Activated CD8-positive, alpha-beta T cell treated with anti-CD3 and anti-CD28 coated beads for 36 hours (primary cell): Measurements from ENCODE around the gene GLCE. TPM values are rescaled to one million over a fixed set of nuclear protein-coding genes. Genes with fewer than 3 reads are reported as not detected.

ENCODE experiments used
- ATAC-seq: fragments of 200-7000 bp; cut with Tn5 transposase; one replicate; pipeline ENCODE4 v1.10.0; 2021; ENCODE audit warnings: mild to moderate bottlenecking, moderate library complexity
- CTCF ChIA-PET: fragments of 350-600 bp; sonication (Branson Sonifier 250); formaldehyde crosslinking; loops from one replicate; lab custom pipeline; 2021; ENCODE audit warnings: antibody characterized with exemption; lab: Charles Lee
- POLR2A ChIA-PET: fragments of 350-600 bp; sonication (Branson Sonifier 250); formaldehyde crosslinking; loops from one replicate; lab custom pipeline; 2021; ENCODE audit warnings: antibody characterized with exemption; lab: Charles Lee
- DNase-seq: peaks from one replicate; pipeline ENCODE4 v3.0.0-alpha.2; 2020
- H3K27ac Mint-ChIP-seq: one replicate; pipeline ENCODE4 v1.8.0; 2021; ENCODE audit warnings: mild to moderate bottlenecking, mixed read lengths
- H3K27me3 Mint-ChIP-seq: one replicate; pipeline ENCODE4 v1.8.0; 2021; ENCODE audit warnings: mixed read lengths
- H3K36me3 Mint-ChIP-seq: one replicate; pipeline ENCODE4 v1.8.0; 2021; ENCODE audit warnings: low read depth, mixed read lengths
- H3K4me1 Mint-ChIP-seq: one replicate; pipeline ENCODE4 v1.8.0; 2021; ENCODE audit warnings: low read depth, mixed read lengths
- H3K4me3 Mint-ChIP-seq: one replicate; pipeline ENCODE4 v1.8.0; 2021; ENCODE audit warnings: mild to moderate bottlenecking, moderate library complexity, mixed read lengths
- H3K9me3 Mint-ChIP-seq: one replicate; pipeline ENCODE4 v1.8.0; 2021; ENCODE audit warnings: mixed read lengths
- intact Hi-C: fragments of 100-400 bp; cut with micrococcal nuclease; formaldehyde crosslinking; loops from one replicate; pipeline ENCODE4 v1.10.0; 2022
- total RNA-seq, 2 experiments: library from RNA; stranded (reverse); gene quantifications; one replicate each; pipeline ENCODE4 v1.2.3, GENCODE V29; 2021
- TF ChIP-seq, protein P1 (sequence below): fragments of 200-600 bp; IDR thresholded peaks from one replicate; pipeline ENCODE4 v1.8.0; 2022; ENCODE audit warnings: antibody characterized with exemption, mild to moderate bottlenecking

GLCE gene
- total RNA-seq, 2 experiments from 2014 or later: 2.8 to 4.3 TPM

DNA sequence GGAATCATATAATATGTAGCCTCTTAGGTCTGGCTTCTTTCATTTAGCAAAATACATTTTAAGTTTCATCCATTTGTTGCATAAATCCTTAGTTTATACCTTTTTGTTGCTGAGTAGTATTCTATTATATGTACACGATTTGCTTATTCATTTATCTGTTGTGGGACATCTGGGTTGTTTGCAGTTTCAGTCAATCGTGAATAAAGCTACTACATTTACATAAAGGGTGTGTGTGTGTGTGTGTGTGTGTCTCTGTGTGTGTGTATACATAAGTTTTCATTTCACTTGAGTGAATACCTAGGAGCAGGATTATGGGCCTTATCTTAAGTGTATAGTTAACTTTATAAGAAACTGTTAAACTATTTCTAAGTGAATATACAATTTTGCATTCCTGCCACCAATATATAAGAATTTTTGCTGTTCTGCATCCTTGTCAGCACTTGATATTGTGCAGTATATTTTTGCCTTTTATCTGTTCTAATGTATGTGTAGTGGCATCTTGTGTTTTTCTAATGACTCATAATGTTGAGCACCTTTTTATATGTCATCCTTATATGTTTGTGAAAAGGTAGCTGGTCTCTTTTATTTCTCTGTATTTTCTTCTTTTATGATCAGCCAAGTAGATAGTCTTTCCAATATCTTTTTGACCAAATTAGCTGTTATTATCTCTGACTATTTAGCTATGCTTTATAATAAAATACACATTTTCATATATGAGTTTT, 55.0 kb downstream of the GLCE start:
- POLR2A ChIA-PET: no interaction called here
- no peak overlapping the region for H3K27ac Mint-ChIP-seq
- no peaks in the 10 kb centered on the region for H3K9me3 Mint-ChIP-seq
- ATAC-seq: no peak
- intact Hi-C loops: no loop called here
- no peaks in the 10 kb centered on the region for H3K4me1 Mint-ChIP-seq
- TF ChIP-seq, protein P1, sequence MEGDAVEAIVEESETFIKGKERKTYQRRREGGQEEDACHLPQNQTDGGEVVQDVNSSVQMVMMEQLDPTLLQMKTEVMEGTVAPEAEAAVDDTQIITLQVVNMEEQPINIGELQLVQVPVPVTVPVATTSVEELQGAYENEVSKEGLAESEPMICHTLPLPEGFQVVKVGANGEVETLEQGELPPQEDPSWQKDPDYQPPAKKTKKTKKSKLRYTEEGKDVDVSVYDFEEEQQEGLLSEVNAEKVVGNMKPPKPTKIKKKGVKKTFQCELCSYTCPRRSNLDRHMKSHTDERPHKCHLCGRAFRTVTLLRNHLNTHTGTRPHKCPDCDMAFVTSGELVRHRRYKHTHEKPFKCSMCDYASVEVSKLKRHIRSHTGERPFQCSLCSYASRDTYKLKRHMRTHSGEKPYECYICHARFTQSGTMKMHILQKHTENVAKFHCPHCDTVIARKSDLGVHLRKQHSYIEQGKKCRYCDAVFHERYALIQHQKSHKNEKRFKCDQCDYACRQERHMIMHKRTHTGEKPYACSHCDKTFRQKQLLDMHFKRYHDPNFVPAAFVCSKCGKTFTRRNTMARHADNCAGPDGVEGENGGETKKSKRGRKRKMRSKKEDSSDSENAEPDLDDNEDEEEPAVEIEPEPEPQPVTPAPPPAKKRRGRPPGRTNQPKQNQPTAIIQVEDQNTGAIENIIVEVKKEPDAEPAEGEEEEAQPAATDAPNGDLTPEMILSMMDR: no peak
- CTCF ChIA-PET: no interaction called here
- peaks cover 3% of the 10 kb centered on the region for H3K36me3 Mint-ChIP-seq
- DNase-seq: no peak
- no peaks in the 10 kb centered on the region for H3K27me3 Mint-ChIP-seq
- H3K4me3 Mint-ChIP-seq: no peak overlapping the region

DNA sequence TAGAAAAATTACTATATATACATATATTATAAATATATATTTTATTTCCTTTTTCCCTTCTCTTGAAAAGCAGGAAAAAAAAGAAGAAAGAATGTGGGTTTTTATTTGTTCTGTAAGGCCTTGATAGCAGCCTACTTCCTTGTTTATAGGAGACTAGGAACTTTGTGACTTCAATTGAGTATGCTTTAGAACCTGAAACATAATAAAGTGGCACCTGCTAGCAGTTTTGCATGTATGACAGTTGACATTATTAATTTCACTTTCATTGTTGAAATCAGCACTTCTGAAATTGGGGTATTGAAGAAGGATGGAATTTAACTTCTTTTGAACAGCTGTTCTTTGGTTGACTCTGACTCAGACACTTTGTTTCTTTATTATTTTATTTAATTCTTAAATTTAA, 56.9 kb downstream of the GLCE start:
- H3K4me3 Mint-ChIP-seq: no peak overlapping the region
- ATAC-seq: no peak
- H3K27me3 Mint-ChIP-seq: no peaks in the 10 kb centered on the region
- TF ChIP-seq, protein P1: no peak
- H3K4me1 Mint-ChIP-seq: no peaks in the 10 kb centered on the region
- intact Hi-C loops: no loop called here
- no peak overlapping the region for H3K27ac Mint-ChIP-seq
- peaks cover 3% of the 10 kb centered on the region for H3K36me3 Mint-ChIP-seq
- POLR2A ChIA-PET: no interaction called here
- no peaks in the 10 kb centered on the region for H3K9me3 Mint-ChIP-seq
- DNase-seq: no peak
- CTCF ChIA-PET: no interaction called here

DNA sequence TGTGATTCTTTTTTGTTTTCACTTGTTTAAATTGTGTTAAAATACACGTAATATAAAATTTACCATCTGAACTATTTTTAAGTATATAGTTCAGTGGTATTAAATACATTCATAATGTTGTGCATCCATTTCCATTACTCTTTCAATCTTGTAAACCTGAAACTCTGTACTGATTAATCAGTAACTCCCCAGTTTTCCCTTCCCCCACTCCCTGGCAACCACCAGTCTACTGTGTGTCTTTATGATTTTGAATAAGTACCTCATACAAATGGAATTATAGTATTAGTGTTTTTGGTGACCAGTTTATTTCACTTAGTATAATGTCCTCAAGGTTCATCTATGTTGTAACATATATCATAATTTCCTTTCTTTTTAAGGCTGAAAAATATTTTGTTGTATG, 59.3 kb downstream of the GLCE start:
- Mint-ChIP-seq H3K27me3 (no peaks in the 10 kb centered on the region), H3K27ac (no peak overlapping the region), H3K4me1 (no peaks in the 10 kb centered on the region), H3K36me3 (peaks cover 9% of the 10 kb centered on the region), H3K9me3 (peaks cover 11% of the 10 kb centered on the region), H3K4me3 (no peak overlapping the region)
- ChIA-PET POLR2A (no interaction called here), CTCF (no interaction called here)
- intact Hi-C loops: no loop called here
- TF ChIP-seq, protein P1: no peak
- DNase-seq: no peak
- ATAC-seq: no peak

DNA sequence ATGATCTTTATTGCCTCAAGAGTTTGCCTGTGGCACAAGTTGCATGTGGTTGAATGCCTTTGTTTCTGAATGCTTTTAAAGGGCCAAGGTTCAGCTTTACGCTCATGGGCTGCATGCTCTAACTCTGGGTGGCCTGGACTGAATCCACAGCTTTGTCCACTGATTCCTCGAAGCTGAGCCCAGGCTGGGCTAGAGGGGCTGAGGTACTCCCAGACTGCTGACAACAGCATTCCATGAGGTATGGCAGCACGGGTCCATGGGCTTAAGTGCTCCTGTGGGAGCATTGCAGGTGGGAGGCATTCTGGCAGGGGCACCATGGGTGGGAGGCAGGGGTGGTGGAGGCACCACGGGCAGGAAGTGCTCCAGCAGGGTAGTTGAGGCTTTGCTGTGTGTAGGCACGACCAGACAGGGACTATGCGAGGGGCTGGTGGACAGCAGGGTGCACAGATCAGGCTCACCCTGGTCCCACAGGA, 61.6 kb downstream of the GLCE start:
- H3K27ac Mint-ChIP-seq: no peak overlapping the region
- CTCF ChIA-PET: interaction anchor here (1.0 kb wide), 1 partner anchor 163 kb away, joined by 4 read pairs; no protein-coding TSS in a partner anchor

More for the DNA sequence above, 61.6 kb downstream of the GLCE start:
- DNase-seq (no peak), ATAC-seq (no peak)
- H3K4me1 Mint-ChIP-seq: no peaks in the 10 kb centered on the region
- peaks cover 11% of the 10 kb centered on the region for H3K9me3 Mint-ChIP-seq
- H3K36me3 Mint-ChIP-seq: peaks cover 9% of the 10 kb centered on the region
- no peak overlapping the region for H3K4me3 Mint-ChIP-seq
- no peaks in the 10 kb centered on the region for H3K27me3 Mint-ChIP-seq
- TF ChIP-seq, protein P1: no peak
- POLR2A ChIA-PET: no interaction called here
- intact Hi-C loops: no loop called here
